HCT116 (cell line): ENCODE measurements around the gene TNFSF10.

Source experiments
- CEBPB ChIP-seq: IDR thresholded peaks from 2 replicates; pipeline ENCODE4 v1.6.1; 2012; ENCODE audit warnings: low read depth
- EZH2phosphoT487 ChIP-seq: fragments of 200-600 bp; IDR thresholded peaks from 2 replicates; pipeline ENCODE4 v1.6.1; 2018; ENCODE audit warnings: antibody characterized with exemption, borderline replicate concordance
- FOSL1 ChIP-seq: IDR thresholded peaks from 2 replicates; pipeline ENCODE4 v1.6.1; 2012; ENCODE audit warnings: low read depth
- RAD21 ChIP-seq: IDR thresholded peaks from 2 replicates; pipeline ENCODE4 v1.6.1; 2012; ENCODE audit warnings: low read depth, mild to moderate bottlenecking
- ZFX ChIP-seq: fragments of 450-650 bp; IDR thresholded peaks from 2 replicates; pipeline ENCODE4 v1.6.1; 2017
- TF ChIP-seq, protein P1 (sequence below), 3 experiments: fragments of 200-600 bp in 1 of 3; sonication (generic) in 1 of 3; IDR thresholded peaks in 2 of 3; conservative IDR thresholded peaks in 1 of 3; 2 replicates each; pipeline ENCODE4 v1.5.1; 2012 to 2017; ENCODE audit warnings: low read depth in 2 of 3, low read length in 2 of 3, antibody characterized with exemption in 1 of 3, borderline replicate concordance in 1 of 3, control low read depth in 1 of 3, mild to moderate bottlenecking in 1 of 3, mixed read lengths in 1 of 3, mixed run types in 1 of 3, moderate library complexity in 1 of 3; ENCODE audit not compliant: insufficient read depth in 1 of 3
- TF ChIP-seq, protein P2 (sequence below): IDR thresholded peaks from 2 replicates; pipeline ENCODE4 v1.6.1; 2012

DNA sequence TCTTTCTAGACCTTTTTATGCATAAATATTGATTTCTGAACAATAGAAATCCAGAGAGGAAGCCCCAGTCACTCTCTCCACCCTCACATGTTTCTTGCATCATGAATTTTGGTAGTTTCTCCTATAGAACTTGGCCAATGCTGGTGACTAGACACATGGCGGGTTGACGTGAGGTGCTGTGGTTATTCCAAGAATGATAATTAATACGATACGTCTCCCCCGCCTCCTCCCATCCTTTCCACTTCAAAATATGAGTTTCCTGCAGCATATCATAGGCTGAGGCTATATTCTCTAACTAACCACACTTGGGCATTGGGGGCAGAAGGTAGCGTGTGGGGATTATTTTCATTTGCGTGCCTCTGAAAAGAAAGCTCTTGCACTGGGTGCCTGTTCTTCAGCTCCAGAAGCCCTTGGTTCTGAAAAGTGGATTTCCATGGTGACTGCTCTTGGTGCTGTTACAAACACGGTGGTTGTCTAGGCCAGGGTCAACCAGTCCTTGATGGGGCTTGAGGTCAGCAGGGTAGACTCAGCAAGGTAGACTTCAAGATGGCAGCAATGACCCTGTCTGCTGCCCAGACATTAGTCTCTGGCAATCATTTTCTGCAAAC, 5.3 kb downstream of the TNFSF10 start:
- TF ChIP-seq, protein P1, sequence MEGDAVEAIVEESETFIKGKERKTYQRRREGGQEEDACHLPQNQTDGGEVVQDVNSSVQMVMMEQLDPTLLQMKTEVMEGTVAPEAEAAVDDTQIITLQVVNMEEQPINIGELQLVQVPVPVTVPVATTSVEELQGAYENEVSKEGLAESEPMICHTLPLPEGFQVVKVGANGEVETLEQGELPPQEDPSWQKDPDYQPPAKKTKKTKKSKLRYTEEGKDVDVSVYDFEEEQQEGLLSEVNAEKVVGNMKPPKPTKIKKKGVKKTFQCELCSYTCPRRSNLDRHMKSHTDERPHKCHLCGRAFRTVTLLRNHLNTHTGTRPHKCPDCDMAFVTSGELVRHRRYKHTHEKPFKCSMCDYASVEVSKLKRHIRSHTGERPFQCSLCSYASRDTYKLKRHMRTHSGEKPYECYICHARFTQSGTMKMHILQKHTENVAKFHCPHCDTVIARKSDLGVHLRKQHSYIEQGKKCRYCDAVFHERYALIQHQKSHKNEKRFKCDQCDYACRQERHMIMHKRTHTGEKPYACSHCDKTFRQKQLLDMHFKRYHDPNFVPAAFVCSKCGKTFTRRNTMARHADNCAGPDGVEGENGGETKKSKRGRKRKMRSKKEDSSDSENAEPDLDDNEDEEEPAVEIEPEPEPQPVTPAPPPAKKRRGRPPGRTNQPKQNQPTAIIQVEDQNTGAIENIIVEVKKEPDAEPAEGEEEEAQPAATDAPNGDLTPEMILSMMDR (IDR thresholded peaks at IDR 0.05 in 2 of 3, conservative IDR thresholded peaks at IDR 0.05 in 1 of 3; ENCODE audit: borderline replicate concordance in 1 of 3, insufficient read depth in 1 of 3, low read depth in 2 of 3, low read length in 2 of 3) = no peak
- no peak for TF ChIP-seq CEBPB
- TF ChIP-seq FOSL1 = no peak
- TF ChIP-seq, protein P2, sequence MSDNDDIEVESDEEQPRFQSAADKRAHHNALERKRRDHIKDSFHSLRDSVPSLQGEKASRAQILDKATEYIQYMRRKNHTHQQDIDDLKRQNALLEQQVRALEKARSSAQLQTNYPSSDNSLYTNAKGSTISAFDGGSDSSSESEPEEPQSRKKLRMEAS = no peak
- TF ChIP-seq RAD21 = no peak
- no peak for TF ChIP-seq ZFX
- no peak for TF ChIP-seq EZH2phosphoT487
